Pancreas (tissue), 10 donors: Measurements from ENCODE around the gene CAMK4. TPM values are rescaled to one million over a fixed set of nuclear protein-coding genes. Genes with fewer than 3 reads are reported as not detected.
"Not testable (repeated sequence)": the region's sequence is repeated elsewhere in the genome, so short reads cannot be mapped to it uniquely, and the experiment has no call there.

Source experiments
- ATAC-seq, 4 donors: fragments of 200-7000 bp; cut with Tn5 transposase; one replicate each; pipeline versions ENCODE4 v1.8.0 to v1.9.1; 2020; ENCODE audit warnings: mild to moderate bottlenecking in 4 of 4, moderate library complexity in 4 of 4
- DNase-seq, 6 donors: peaks; one replicate each; pipeline ENCODE4 v3.0.0-alpha.2; 2020
- FAIRE-seq: peaks from 2 replicates; lab custom pipeline; 2012; peaks lifted over from hg19 to GRCh38; lab: Jason Lieb, UNC
- H3K27ac ChIP-seq, 4 donors: fragments of 200-600 bp; sonication (generic); 1 replicate in 3 of 4; 2 replicates in 1 of 4; pipeline versions ENCODE4 v1.5.0 to v1.8.0; 2020
- H3K27me3 ChIP-seq, 4 donors: fragments of 200-600 bp; one replicate each; pipeline ENCODE4 v1.8.0; 2021
- H3K36me3 ChIP-seq, 3 donors: fragments of 200-600 bp; sonication (generic) in 1 of 3; one replicate each; pipeline versions ENCODE4 v1.5.0 to v1.8.0; 2020 to 2021
- H3K4me1 ChIP-seq, 3 donors: fragments of 200-600 bp; one replicate each; pipeline ENCODE4 v1.8.0; 2021
- H3K4me3 ChIP-seq, 4 donors: fragments of 200-600 bp; sonication (generic) in 2 of 4; one replicate each; pipeline versions ENCODE4 v1.5.0 to v1.8.0; 2020 to 2021
- H3K9me3 ChIP-seq, 4 donors: fragments of 200-600 bp; one replicate each; pipeline ENCODE4 v1.8.0; 2021
- CTCF ChIP-seq, 4 donors: fragments of 200-600 bp; sonication (generic) in 3 of 4; IDR thresholded peaks; one replicate each; pipeline versions ENCODE4 v1.5.0 to v1.8.0; 2021; ENCODE audit warnings: antibody characterized with exemption in 4 of 4
- WGBS, 2 donors: extraction: QIAGEN DNeasy Blood & Tissue Kit; methylation state at CpG; one replicate each; pipeline ENCODE4 v1.1.7; 2013; 5-methylcytosine and 5-hydroxymethylcytosine counted together
- intact Hi-C, 3 donors: fragments of 100-400 bp; cut with DNase I; formaldehyde crosslinking; loops; one replicate each; pipeline versions ENCODE4 v1.11.1 to v1.14.2; 2022
- polyA plus RNA-seq, 2 donors: library from polyadenylated mRNA; stranded (reverse); fragments of 200-250 nt; gene quantifications; one replicate each; pipeline ENCODE4 v1.2.3, GENCODE V29; 2013
- total RNA-seq, 6 donors: library from RNA; stranded (reverse); fragmentation: NEBNext Ultra II Directional in 4 of 6; extraction: Animal tissue kit (Norgen Biotek cat#: 25700) in 4 of 6; gene quantifications; one replicate each; pipeline versions ENCODE4 v1.2.1 to v1.2.4, GENCODE V29; 2021 to 2023
- donor health status: healthy with polysubstance abuse.
- donor health status: DM: no; HTN: no; CAD: no; lungs with moderate emphysema.
- donor health status: DM: no; HTN: no; CAD: no.
- donor health status: control.
- donor health status: control.
- donor health status: Bipolar disorder and iron deficiency.
- donor health status: DM: yes; HTN: yes; CAD: no.
- donor health status: DM: no; HTN: no; CAD: no.
- donor health status: DM: no; HTN: no; CAD: no.
- donor health status: DM: yes; HTN: yes; CAD: no.

CAMK4 gene
- total and polyA plus RNA-seq, 8 donors = 0.04 to 1.3 (median 0.34) TPM

- TF ChIP-seq CTCF (IDR thresholded peaks at IDR 0.05) = no peak
- Histone ChIP-seq H3K4me1 (peaks cover 0 to 8% (median 7%) of the 10 kb centered on the region in 3 donors), H3K36me3 (no peaks in the 10 kb centered on the region), H3K9me3 (no peaks in the 10 kb centered on the region), H3K4me3 (no peak overlapping the region), H3K27ac (no peak overlapping the region), H3K27me3 (no peaks in the 10 kb centered on the region)
- FAIRE-seq (no peak), ATAC-seq (no peak), DNase-seq (no peak)
- intact Hi-C loops = no loop called here
- 53 to 55% methylated on average over 2 of the region's 2 CpGs for WGBS, 2 donors
These were observed 177.7 kb downstream of the CAMK4 start for GRCh38 chr5:111401906-111402305.

GRCh38 chr5:111404270-111404769 lies 180.1 kb downstream of the CAMK4 start:
- Histone ChIP-seq H3K9me3 (no peaks in the 10 kb centered on the region), H3K4me1 (peaks cover 0 to 8% (median 7%) of the 10 kb centered on the region in 3 donors), H3K27me3 (no peaks in the 10 kb centered on the region), H3K4me3 (no peak overlapping the region), H3K27ac (no peak overlapping the region), H3K36me3 (no peaks in the 10 kb centered on the region)
- TF ChIP-seq CTCF (IDR thresholded peaks at IDR 0.05) = no peak
- intact Hi-C loops = no loop called here
- ATAC-seq (peak in 3 of 4 donors; percentile 45 to 96 (median 78)), FAIRE-seq (no peak), DNase-seq (peak in 1 of 6 donors; percentile 25)
- WGBS, 2 donors = 49 to 55% methylated on average over 2 of the region's 2 CpGs

- no peaks in the 10 kb centered on the region for H3K27me3 ChIP-seq
- ATAC-seq (no peak), FAIRE-seq (no peak), DNase-seq (no peak)
- no peaks in the 10 kb centered on the region for H3K36me3 ChIP-seq
- no peak overlapping the region for H3K27ac ChIP-seq
- no peak overlapping the region for H3K4me3 ChIP-seq
- no peak for TF ChIP-seq CTCF (IDR thresholded peaks at IDR 0.05)
- H3K4me1 ChIP-seq = peaks cover 0 to 8% (median 7%) of the 10 kb centered on the region in 3 donors
- no peaks in the 10 kb centered on the region for H3K9me3 ChIP-seq
- intact Hi-C loops = no loop called here
These were observed 183.4 kb downstream of the CAMK4 start for GRCh38 chr5:111407562-111407961.

- Histone ChIP-seq H3K4me3 (no peak overlapping the region), H3K36me3 (no peaks in the 10 kb centered on the region), H3K4me1 (peaks cover 0 to 7% (median 6%) of the 10 kb centered on the region in 3 donors), H3K27me3 (no peaks in the 10 kb centered on the region), H3K27ac (no peak overlapping the region), H3K9me3 (no peaks in the 10 kb centered on the region)
- ATAC-seq = no peak
- WGBS, 2 donors = 67 to 73% methylated on average over 1 of the region's 1 CpG
- DNase-seq = no peak
- no peak for TF ChIP-seq CTCF (IDR thresholded peaks at IDR 0.05)
- intact Hi-C loops = no loop called here
- no peak for FAIRE-seq
These were observed 184.6 kb downstream of the CAMK4 start for GRCh38 chr5:111408817-111409216.

- ATAC-seq, FAIRE-seq, H3K9me3 ChIP-seq, H3K27ac ChIP-seq, intact Hi-C loops, H3K27me3 ChIP-seq, DNase-seq, H3K36me3 ChIP-seq, H3K4me3 ChIP-seq, H3K4me1 ChIP-seq: not testable (repeated sequence)
These were observed 185.1 kb downstream of the CAMK4 start for GRCh38 chr5:111409266-111409665.

- DNase-seq, H3K4me3 ChIP-seq, ATAC-seq, H3K36me3 ChIP-seq, H3K9me3 ChIP-seq, H3K4me1 ChIP-seq, H3K27ac ChIP-seq, intact Hi-C loops, FAIRE-seq, H3K27me3 ChIP-seq: not testable (repeated sequence)
- 91 to 94% methylated on average over 3 of the region's 3 CpGs for WGBS, 2 donors
These were observed 185.9 kb downstream of the CAMK4 start for GRCh38 chr5:111410067-111410466.
